Measurements from ENCODE around the gene FRMPD4. TPM values are rescaled to one million over a fixed set of nuclear protein-coding genes. Genes with fewer than 3 reads are reported as not detected.
"Not testable (repeated sequence)": the region's sequence is repeated elsewhere in the genome, so short reads cannot be mapped to it uniquely, and the experiment has no call there.

FRMPD4 gene
- total RNA-seq, 1 experiment from 2014 or later, result 0.24 TPM

GRCh38 chrX:12526306-12526705 is 388.0 kb downstream of the FRMPD4 start:
- Mint-ChIP-seq H3K9me3 (peaks cover 63 to 68% of the 10 kb centered on the region in 2 experiments), H3K4me1 (peaks cover 2 to 15% of the 10 kb centered on the region in 2 experiments; a peak in 3 of 4 replicates)
- no peak for DNase-seq

GRCh38 chrX:12538096-12538495 is 399.8 kb downstream of the FRMPD4 start:
- not testable (repeated sequence) for H3K27me3 ChIP-seq (ENCODE audit: insufficient read depth, low read length); H4K20me1 ChIP-seq (ENCODE audit: control insufficient read depth, insufficient read depth, insufficient read length); H3K18ac ChIP-seq (ENCODE audit: insufficient read length, low read depth, low read length); H3K4me2 ChIP-seq (ENCODE audit: insufficient read depth, insufficient read length, low read length); H3K23me2 ChIP-seq (ENCODE audit: insufficient read length, low read depth, low read length, poor library complexity, severe bottlenecking); H4K8ac ChIP-seq (replicated peaks; ENCODE audit: insufficient read length, low read depth, low read length); H4K91ac ChIP-seq (ENCODE audit: insufficient read length, low read depth, low read length); H3K4me1 Mint-ChIP-seq; H3K79me1 ChIP-seq (ENCODE audit: insufficient read depth, low read depth, low read length, poor library complexity, severe bottlenecking); H2BK120ac ChIP-seq (ENCODE audit: low read depth, low read length, poor library complexity, severe bottlenecking); H2BK20ac ChIP-seq (ENCODE audit: low read depth, low read length, poor library complexity, severe bottlenecking); H3K79me2 ChIP-seq (ENCODE audit: insufficient read depth, low read length); H3K23ac ChIP-seq (ENCODE audit: insufficient read length, low read depth, low read length); H3K27ac Mint-ChIP-seq; H3T11ph ChIP-seq (ENCODE audit: low read length); H2AFZ ChIP-seq (ENCODE audit: low read length); H3K4ac ChIP-seq (ENCODE audit: low read depth, low read length); H3K9me3 ChIP-seq (ENCODE audit: control insufficient read depth, low read depth, low read length); H2BK12ac ChIP-seq (ENCODE audit: insufficient read length, low read depth, low read length); H2BK5ac ChIP-seq (ENCODE audit: insufficient read length, low read length); H3K14ac ChIP-seq (ENCODE audit: insufficient read depth, low read length); H3K36me3 Mint-ChIP-seq (ENCODE audit: insufficient read depth in 1 of 3, low read depth in 3 of 3); H3K27ac ChIP-seq (ENCODE audit: insufficient read length, low read depth, low read length); H2AK5ac ChIP-seq (ENCODE audit: insufficient read length, low read length); H2BK15ac ChIP-seq (ENCODE audit: low read depth, low read length); H3K9ac ChIP-seq (ENCODE audit: extremely low read depth, insufficient read length, low read length); H4K5ac ChIP-seq (ENCODE audit: insufficient read length, low read depth, low read length); H3K4me3 Mint-ChIP-seq; H3K4me1 ChIP-seq (ENCODE audit: insufficient read depth, low read length); H3K56ac ChIP-seq (ENCODE audit: insufficient read length, low read depth, low read length); H3K27me3 Mint-ChIP-seq (ENCODE audit: low read depth)
- peak; percentile 46 for DNase-seq
- no CpG with 5 or more reads among the region's 11 CpGs for WGBS (ENCODE audit: extremely low coverage, insufficient read length, low lambda C conversion rate)
- peaks cover 57 to 58% of the 10 kb centered on the region in 2 experiments for H3K9me3 Mint-ChIP-seq

More at GRCh38 chrX:12526306-12526705, 388.0 kb downstream of the FRMPD4 start:
- no peaks in the 10 kb centered on the region for H3K27me3 ChIP-seq (ENCODE audit: insufficient read depth, low read length)
- H3K23ac ChIP-seq (ENCODE audit: insufficient read length, low read depth, low read length), result no peak overlapping the region
- no peaks in the 10 kb centered on the region for H4K20me1 ChIP-seq (ENCODE audit: control insufficient read depth, insufficient read depth, insufficient read length)
- no peak overlapping the region for H2BK5ac ChIP-seq (ENCODE audit: insufficient read length, low read length)
- H2BK120ac ChIP-seq (ENCODE audit: low read depth, low read length, poor library complexity, severe bottlenecking), result no peak overlapping the region
- H3K27me3 Mint-ChIP-seq (ENCODE audit: low read depth), result no peaks in the 10 kb centered on the region; the same call in 1 of the 2 replicates
- H3K14ac ChIP-seq (ENCODE audit: insufficient read depth, low read length), result no peak overlapping the region
- H3K56ac ChIP-seq (ENCODE audit: insufficient read length, low read depth, low read length), result no peak overlapping the region
- no peak overlapping the region for H3K4me3 Mint-ChIP-seq
- H3K27ac ChIP-seq (ENCODE audit: insufficient read length, low read depth, low read length), result no peak overlapping the region
- H2AFZ ChIP-seq (ENCODE audit: low read length), result no peak overlapping the region
- no peaks in the 10 kb centered on the region for H3K4me1 ChIP-seq (ENCODE audit: insufficient read depth, low read length)
- H3K27ac Mint-ChIP-seq, result no peak overlapping the region
- H3K9ac ChIP-seq (ENCODE audit: extremely low read depth, insufficient read length, low read length), result no peak overlapping the region
- H4K8ac ChIP-seq (replicated peaks; ENCODE audit: insufficient read length, low read depth, low read length), result no peak overlapping the region
- H4K91ac ChIP-seq (ENCODE audit: insufficient read length, low read depth, low read length), result no peak overlapping the region
- H3K4ac ChIP-seq (ENCODE audit: low read depth, low read length), result no peak overlapping the region
- H3T11ph ChIP-seq (ENCODE audit: low read length), result no peak overlapping the region
- H3K9me3 ChIP-seq (ENCODE audit: control insufficient read depth, low read depth, low read length), result no peaks in the 10 kb centered on the region
- no CpG with 5 or more reads among the region's 5 CpGs for WGBS (ENCODE audit: extremely low coverage, insufficient read length, low lambda C conversion rate)
- H3K4me2 ChIP-seq (ENCODE audit: insufficient read depth, insufficient read length, low read length), result no peak overlapping the region
- no peak overlapping the region for H2BK20ac ChIP-seq (ENCODE audit: low read depth, low read length, poor library complexity, severe bottlenecking)
- no peak overlapping the region for H2BK12ac ChIP-seq (ENCODE audit: insufficient read length, low read depth, low read length)
- peaks cover 0 to 9% (median 2%) of the 10 kb centered on the region in 3 experiments; a peak in 4 of 7 replicates for H3K36me3 Mint-ChIP-seq (ENCODE audit: insufficient read depth in 1 of 3, low read depth in 3 of 3)
- no peaks in the 10 kb centered on the region for H3K79me2 ChIP-seq (ENCODE audit: insufficient read depth, low read length)
- H4K5ac ChIP-seq (ENCODE audit: insufficient read length, low read depth, low read length), result no peak overlapping the region
- H3K18ac ChIP-seq (ENCODE audit: insufficient read length, low read depth, low read length), result no peak overlapping the region
- H2AK5ac ChIP-seq (ENCODE audit: insufficient read length, low read length), result no peak overlapping the region
- no peak overlapping the region for H2BK15ac ChIP-seq (ENCODE audit: low read depth, low read length)
- no peaks in the 10 kb centered on the region for H3K23me2 ChIP-seq (ENCODE audit: insufficient read length, low read depth, low read length, poor library complexity, severe bottlenecking)
- TF ChIP-seq CTCF (conservative IDR thresholded peaks at IDR 0.05), result peak; percentile 36; the same call in 2 of the 3 replicates
- no peaks in the 10 kb centered on the region for H3K79me1 ChIP-seq (ENCODE audit: insufficient read depth, low read depth, low read length, poor library complexity, severe bottlenecking)

Data from H9 (cell line).